Naive thymus-derived CD4-positive, alpha-beta T cell (primary cell): ENCODE results near the gene DMRT1. TPM values are rescaled to one million over a fixed set of nuclear protein-coding genes. Genes with fewer than 3 reads are reported as not detected.

Experiments
- ATAC-seq: fragments of 150-1000 bp; cut with Tn5 transposase; 2 replicates; pipeline ENCODE4 v1.10.0; 2021; ENCODE audit warnings: mild to moderate bottlenecking, moderate library complexity
- CTCF ChIA-PET: fragments of 350-600 bp; sonication (Branson Sonifier 250); formaldehyde crosslinking; loops from one replicate; lab custom pipeline; 2021; ENCODE audit warnings: antibody characterized with exemption; lab: Charles Lee
- POLR2A ChIA-PET: fragments of 350-600 bp; sonication (Branson Sonifier 250); formaldehyde crosslinking; loops from one replicate; lab custom pipeline; 2021; ENCODE audit warnings: antibody characterized with exemption, inconsistent platforms; lab: Charles Lee
- DNase-seq, 9 donors: peaks; one replicate each; pipeline versions ENCODE4 v3.0.0 to v3.0.0-alpha.2; 2020 to 2022; ENCODE audit warnings: mixed read lengths in 1 of 9
- H3K27ac ChIP-seq: one replicate; pipeline ENCODE4 v1.7.0; 2013; ENCODE audit warnings: mild to moderate bottlenecking, low read depth, low read length, moderate library complexity
- H3K27me3 ChIP-seq, 2 donors: one replicate each; pipeline ENCODE4 v1.7.0; 2013; ENCODE audit warnings: low read length in 2 of 2, mild to moderate bottlenecking in 2 of 2, moderate library complexity in 2 of 2; ENCODE audit not compliant: control insufficient read depth in 2 of 2, insufficient read depth in 2 of 2
- H3K36me3 ChIP-seq, 3 experiments: 1 replicate in 2 of 3; 2 replicates in 1 of 3; pipeline ENCODE4 v1.7.0; 2013; ENCODE audit warnings: low read length in 3 of 3, mild to moderate bottlenecking in 3 of 3, moderate library complexity in 1 of 3; ENCODE audit not compliant: insufficient read depth in 3 of 3, control insufficient read depth in 2 of 3
- H3K4me1 ChIP-seq, 2 donors: one replicate each; pipeline ENCODE4 v1.7.0; 2013; ENCODE audit warnings: low read length in 2 of 2, mild to moderate bottlenecking in 2 of 2, moderate library complexity in 1 of 2; ENCODE audit not compliant: control insufficient read depth in 2 of 2, insufficient read depth in 2 of 2
- H3K4me3 ChIP-seq: 2 replicates; pipeline ENCODE4 v1.7.0; 2013; ENCODE audit warnings: mild to moderate bottlenecking, low read length
- H3K9me3 ChIP-seq, 3 experiments: 1 replicate in 2 of 3; 2 replicates in 1 of 3; pipeline ENCODE4 v1.7.0; 2013; ENCODE audit warnings: low read length in 3 of 3; ENCODE audit not compliant: control insufficient read depth in 2 of 3
- H3K27ac Mint-ChIP-seq, 9 donors: one replicate each; pipeline ENCODE4 v1.8.0; 2020 to 2022; ENCODE audit warnings: mixed read lengths in 9 of 9, mild to moderate bottlenecking in 8 of 9, moderate library complexity in 5 of 9, inconsistent platforms in 2 of 9
- H3K27me3 Mint-ChIP-seq, 5 donors: one replicate each; pipeline ENCODE4 v1.8.0; 2021 to 2022; ENCODE audit warnings: mixed read lengths in 5 of 5, mild to moderate bottlenecking in 1 of 5
- H3K36me3 Mint-ChIP-seq, 5 donors: one replicate each; pipeline ENCODE4 v1.8.0; 2020 to 2022; ENCODE audit warnings: mixed read lengths in 5 of 5, mild to moderate bottlenecking in 3 of 5, inconsistent platforms in 1 of 5
- H3K4me1 Mint-ChIP-seq, 7 donors: one replicate each; pipeline ENCODE4 v1.8.0; 2020 to 2022; ENCODE audit warnings: mixed read lengths in 7 of 7, mild to moderate bottlenecking in 3 of 7, inconsistent platforms in 1 of 7
- H3K4me3 Mint-ChIP-seq, 10 donors: one replicate each; pipeline ENCODE4 v1.8.0; 2020 to 2022; ENCODE audit warnings: mild to moderate bottlenecking in 10 of 10, mixed read lengths in 10 of 10, moderate library complexity in 6 of 10, inconsistent platforms in 2 of 10
- H3K9me3 Mint-ChIP-seq, 11 donors: one replicate each; pipeline ENCODE4 v1.8.0; 2020 to 2022; ENCODE audit warnings: mixed read lengths in 11 of 11, mild to moderate bottlenecking in 4 of 11, inconsistent platforms in 1 of 11, moderate library complexity in 1 of 11
- intact Hi-C, 2 donors: fragments of 100-400 bp; cut with micrococcal nuclease; formaldehyde crosslinking; loops; one replicate each; pipeline ENCODE4 v1.15.1; 2023
- polyA plus RNA-seq, 2 donors: library from polyadenylated mRNA; unstranded; fragments of 300-500 nt; fragmentation: Illumina TruSeq; gene quantifications; one replicate each; pipeline ENCODE4 v1.2.3, GENCODE V29; 2021
- total RNA-seq, 6 experiments: library from RNA in 5 of 6; stranded (reverse) in 5 of 6; gene quantifications; 1 replicate in 5 of 6; 2 replicates in 1 of 6; pipeline ENCODE4 v1.2.3 and lab custom pipeline; 2021 to 2026

Gene DMRT1
- total and polyA plus RNA-seq, 7 experiments from 2014 or later: not detected

GRCh38 chr9:804026-804425 lies 37.5 kb upstream of the DMRT1 start:
- H3K9me3 ChIP-seq: no peaks in the 10 kb centered on the region
- no peaks in the 10 kb centered on the region for H3K36me3 ChIP-seq
- no peaks in the 10 kb centered on the region for H3K36me3 Mint-ChIP-seq
- H3K4me1 Mint-ChIP-seq: peaks cover 0 to 3% (median 0%) of the 10 kb centered on the region in 7 donors
- intact Hi-C loops: no loop called here
- H3K27me3 Mint-ChIP-seq: peaks cover 5 to 31% (median 10%) of the 10 kb centered on the region in 5 donors
- ChIA-PET CTCF (interaction anchor here (0.9 kb wide), 1 partner anchor 177 kb away, joined by 3 read pairs; no protein-coding TSS in a partner anchor), POLR2A (interaction anchor here (0.6 kb wide), 1 partner anchor 414 kb away, joined by 4 read pairs; no protein-coding TSS in a partner anchor)
- H3K27ac Mint-ChIP-seq: no peak overlapping the region
- peaks cover 0 to 4% (median 0%) of the 10 kb centered on the region in 11 donors for H3K9me3 Mint-ChIP-seq
- DNase-seq: no peak
- no peak overlapping the region for H3K27ac ChIP-seq
- no peak overlapping the region for H3K4me3 Mint-ChIP-seq
- H3K4me3 ChIP-seq: no peak overlapping the region
- H3K27me3 ChIP-seq: no peaks in the 10 kb centered on the region
- ATAC-seq: no peak
- H3K4me1 ChIP-seq: no peaks in the 10 kb centered on the region

- CTCF ChIA-PET: no interaction called here
- ATAC-seq: no peak
- no peaks in the 10 kb centered on the region for H3K36me3 ChIP-seq
Observed at GRCh38 chr9:805151-805550, 36.3 kb upstream of the DMRT1 start.

GRCh38 chr9:806285-807156 lies 35.0 kb upstream of the DMRT1 start:
- no peaks in the 10 kb centered on the region for H3K4me1 Mint-ChIP-seq
- Histone ChIP-seq H3K27me3 (no peaks in the 10 kb centered on the region), H3K4me1 (no peaks in the 10 kb centered on the region), H3K36me3 (no peaks in the 10 kb centered on the region), H3K4me3 (no peak overlapping the region), H3K9me3 (no peaks in the 10 kb centered on the region), H3K27ac (no peak overlapping the region)
- peaks cover 0 to 4% (median 0%) of the 10 kb centered on the region in 11 donors for H3K9me3 Mint-ChIP-seq
- peak in 4 of 9 donors; percentile 12 to 35 (median 29) for DNase-seq
- peaks cover 5 to 27% (median 10%) of the 10 kb centered on the region in 5 donors for H3K27me3 Mint-ChIP-seq
- ATAC-seq: peak; percentile 41
- CTCF ChIA-PET: interaction anchor here (0.7 kb wide), 1 partner anchor 193 kb away, joined by 3 read pairs; no protein-coding TSS in a partner anchor
- intact Hi-C loops: loop anchor here (1.0 to 2.0 kb wide), 4 partner anchors 193 to 459 kb away; no protein-coding TSS in a partner anchor
- no peak overlapping the region for H3K27ac Mint-ChIP-seq
- no peaks in the 10 kb centered on the region for H3K36me3 Mint-ChIP-seq
- POLR2A ChIA-PET: no interaction called here
- H3K4me3 Mint-ChIP-seq: no peak overlapping the region

More at GRCh38 chr9:805151-805550, 36.3 kb upstream of the DMRT1 start:
- Histone ChIP-seq H3K4me1 (no peaks in the 10 kb centered on the region), H3K27me3 (no peaks in the 10 kb centered on the region), H3K4me3 (no peak overlapping the region), H3K27ac (no peak overlapping the region), H3K9me3 (no peaks in the 10 kb centered on the region)
- Mint-ChIP-seq H3K9me3 (peaks cover 0 to 4% (median 0%) of the 10 kb centered on the region in 11 donors), H3K4me1 (peaks cover 0 to 3% (median 0%) of the 10 kb centered on the region in 7 donors), H3K4me3 (no peak overlapping the region), H3K27me3 (peaks cover 5 to 31% (median 10%) of the 10 kb centered on the region in 5 donors), H3K36me3 (no peaks in the 10 kb centered on the region), H3K27ac (no peak overlapping the region)
- POLR2A ChIA-PET: no interaction called here
- no peak for DNase-seq
- intact Hi-C loops: no loop called here

- no peaks in the 10 kb centered on the region for H3K9me3 ChIP-seq
- H3K9me3 Mint-ChIP-seq: peaks cover 0 to 4% (median 0%) of the 10 kb centered on the region in 11 donors
Observed at GRCh38 chr9:811106-811531, 30.4 kb upstream of the DMRT1 start.

GRCh38 chr9:818958-819357 lies 22.5 kb upstream of the DMRT1 start:
- ChIA-PET CTCF (no interaction called here), POLR2A (no interaction called here)
- H3K4me3 ChIP-seq: no peak overlapping the region
- H3K4me1 Mint-ChIP-seq: peaks cover 0 to 9% (median 7%) of the 10 kb centered on the region in 7 donors
- intact Hi-C loops: no loop called here
- H3K4me3 Mint-ChIP-seq: peak overlapping the region in 1 of 10 donors; percentile 57
- no peaks in the 10 kb centered on the region for H3K36me3 Mint-ChIP-seq
- ATAC-seq (no peak), DNase-seq (no peak)
- H3K4me1 ChIP-seq: no peaks in the 10 kb centered on the region
- peaks cover 0 to 20% (median 5%) of the 10 kb centered on the region in 5 donors for H3K27me3 Mint-ChIP-seq
- H3K27ac Mint-ChIP-seq: peak overlapping the region in 1 of 9 donors; percentile 42
- H3K27ac ChIP-seq: no peak overlapping the region
- no peaks in the 10 kb centered on the region for H3K36me3 ChIP-seq
- H3K9me3 Mint-ChIP-seq: no peaks in the 10 kb centered on the region
- H3K9me3 ChIP-seq: no peaks in the 10 kb centered on the region
- H3K27me3 ChIP-seq: no peaks in the 10 kb centered on the region

More at GRCh38 chr9:811106-811531, 30.4 kb upstream of the DMRT1 start:
- ATAC-seq: no peak
- DNase-seq: no peak
- H3K4me3 ChIP-seq: no peak overlapping the region
- intact Hi-C loops: no loop called here
- Mint-ChIP-seq H3K36me3 (no peaks in the 10 kb centered on the region), H3K27me3 (peaks cover 0 to 6% (median 0%) of the 10 kb centered on the region in 5 donors), H3K4me3 (no peak overlapping the region), H3K4me1 (no peaks in the 10 kb centered on the region), H3K27ac (no peak overlapping the region)
- CTCF ChIA-PET: no interaction called here
- no peaks in the 10 kb centered on the region for H3K27me3 ChIP-seq
- no peak overlapping the region for H3K27ac ChIP-seq
- POLR2A ChIA-PET: no interaction called here
- H3K36me3 ChIP-seq: no peaks in the 10 kb centered on the region
- H3K4me1 ChIP-seq: no peaks in the 10 kb centered on the region

GRCh38 chr9:826500-827280 lies 14.8 kb upstream of the DMRT1 start:
- CTCF ChIA-PET: no interaction called here
- peaks cover 0 to 6% (median 0%) of the 10 kb centered on the region in 5 donors for H3K27me3 Mint-ChIP-seq
- DNase-seq: no peak
- Histone ChIP-seq H3K4me3 (no peak overlapping the region), H3K4me1 (no peaks in the 10 kb centered on the region), H3K9me3 (no peaks in the 10 kb centered on the region), H3K27ac (no peak overlapping the region), H3K36me3 (no peaks in the 10 kb centered on the region), H3K27me3 (no peaks in the 10 kb centered on the region)
- no peak overlapping the region for H3K4me3 Mint-ChIP-seq
- no peak overlapping the region for H3K27ac Mint-ChIP-seq
- H3K9me3 Mint-ChIP-seq: no peaks in the 10 kb centered on the region
- no peak for ATAC-seq
- intact Hi-C loops: no loop called here
- POLR2A ChIA-PET: no interaction called here
- H3K36me3 Mint-ChIP-seq: no peaks in the 10 kb centered on the region
- H3K4me1 Mint-ChIP-seq: no peaks in the 10 kb centered on the region
